ENCODE results near the gene BRAT1.

The BRAT1 gene

GRCh38 chr7:2495418-2496299 is 59.7 kb downstream of the BRAT1 start:
- no peak for DNase-seq (ENCODE audit: low read depth)

GRCh38 chr7:2494191-2495130 is 60.9 kb downstream of the BRAT1 start:
- no peak for DNase-seq (ENCODE audit: low read depth)

- no peak for DNase-seq (ENCODE audit: low read depth)
These were observed 61.8 kb downstream of the BRAT1 start for GRCh38 chr7:2493205-2494164.

GRCh38 chr7:2492038-2492437 is 63.3 kb downstream of the BRAT1 start:
- DNase-seq (ENCODE audit: low read depth) = no peak

- DNase-seq (ENCODE audit: low read depth) = no peak
These were observed 65.1 kb downstream of the BRAT1 start for GRCh38 chr7:2490181-2490651.

- no peak for DNase-seq (ENCODE audit: low read depth)
These were observed 66.6 kb downstream of the BRAT1 start for GRCh38 chr7:2488681-2489080.

- no peak for DNase-seq (ENCODE audit: low read depth)
These were observed 67.1 kb downstream of the BRAT1 start for GRCh38 chr7:2488272-2488645.

Measured in stromal cell of bone marrow (primary cell).